Ovary (tissue), 9 donors: ENCODE measurements around the gene HOXA11. TPM values are rescaled to one million over a fixed set of nuclear protein-coding genes. Genes with fewer than 3 reads are reported as not detected.

Experiments
- DNase-seq, 5 donors: peaks; one replicate each; pipeline ENCODE4 v3.0.0-alpha.2; 2019 to 2020
- H3K27ac ChIP-seq, 2 donors: fragments of 200-600 bp; one replicate each; pipeline versions ENCODE4 v1.5.1 to v1.8.0; 2019 to 2022
- H3K27me3 ChIP-seq: fragments of 200-600 bp; one replicate; pipeline ENCODE4 v1.8.0; 2022
- H3K36me3 ChIP-seq: fragments of 200-600 bp; sonication (generic); one replicate; pipeline ENCODE4 v1.5.1; 2019
- H3K4me1 ChIP-seq: one replicate; pipeline ENCODE4 v1.8.1; 2013; ENCODE audit warnings: mild to moderate bottlenecking, moderate library complexity; ENCODE audit not compliant: insufficient read depth
- H3K4me3 ChIP-seq: fragments of 200-600 bp; sonication (generic); one replicate; pipeline ENCODE4 v1.5.1; 2017
- H3K9me3 ChIP-seq, 2 donors: fragments of 200-600 bp in 1 of 2; sonication (generic) in 1 of 2; one replicate each; pipeline versions ENCODE4 v1.5.1 to v1.8.1; 2013 to 2019; ENCODE audit warnings: mild to moderate bottlenecking in 1 of 2, moderate library complexity in 1 of 2
- CTCF ChIP-seq, 3 donors: fragments of 450-650 bp in 2 of 3; fragments of 200-600 bp in 1 of 3; IDR thresholded peaks; one replicate each; pipeline versions ENCODE4 v1.5.1 to v1.8.0; 2016 to 2022; ENCODE audit warnings: antibody characterized with exemption in 3 of 3, mild to moderate bottlenecking in 1 of 3
- EP300 ChIP-seq: sonication (generic); formaldehyde crosslinking; IDR thresholded peaks from one replicate; pipeline ENCODE4 v1.6.1; 2017; ENCODE audit warnings: antibody characterized with exemption
- POLR2A ChIP-seq: fragments of 450-650 bp; IDR thresholded peaks from one replicate; pipeline ENCODE4 v1.6.1; 2017; ENCODE audit warnings: antibody characterized with exemption, mild to moderate bottlenecking, moderate library complexity
- WGBS, 3 donors: extraction: QIAGEN DNeasy Blood & Tissue Kit in 1 of 3; methylation state at CpG; one replicate each; pipeline versions ENCODE4 v1.1.5 to v1.1.7; 2013 to 2017; 5-methylcytosine and 5-hydroxymethylcytosine counted together
- intact Hi-C, 4 donors: fragments of 100-400 bp; cut with DNase I; formaldehyde crosslinking; loops; one replicate each; pipeline versions ENCODE4 v1.11.0 to v1.15.1; 2022 to 2023
- polyA plus RNA-seq, 2 donors: library from polyadenylated mRNA; stranded (reverse); fragments of 200-250 nt in 1 of 2; fragments of 350-450 nt in 1 of 2; fragmentation: Illumina TruSeq in 1 of 2; extraction: RNeasy Lipid Tissue Mini Kit (QIAGEN cat#74804) in 1 of 2; gene quantifications; one replicate each; pipeline ENCODE4 v1.2.3, GENCODE V29; 2013 to 2014
- total RNA-seq, 7 donors: library from RNA; depleted of rRNA in 2 of 7; stranded (reverse); fragments of >200 nt in 2 of 7; fragmentation: NEBNext Ultra II Directional in 3 of 7; extraction: Animal tissue kit (Norgen Biotek cat#: 25700) in 3 of 7; gene quantifications; one replicate each; pipeline versions ENCODE4 v1.1.0 to v1.2.4, GENCODE V29; 2016 to 2023
- donor health status: DM: no; HTN: no; CAD: no; lungs with moderate emphysema.
- donor health status: DM: no; HTN: no; CAD: no.
- donor health status: Bipolar disorder and iron deficiency.
- donor health status: DM: yes; HTN: yes; CAD: no.
- donor health status: DM: no; HTN: no; CAD: no.
- donor health status: DM: yes; HTN: yes; CAD: no.

HOXA11 gene
- total and polyA plus RNA-seq, 9 donors: 0.11 to 2.0 (median 0.91) TPM; not detected in 3

- Histone ChIP-seq H3K27me3 (peaks cover 19% of the 10 kb centered on the region), H3K36me3 (no peaks in the 10 kb centered on the region), H3K9me3 (no peaks in the 10 kb centered on the region), H3K4me3 (peak overlapping the region; percentile 53), H3K4me1 (peaks cover 14% of the 10 kb centered on the region), H3K27ac (no peak overlapping the region)
- DNase-seq: peak in 3 of 5 donors; percentile 27 to 49 (median 30)
- TF ChIP-seq CTCF (IDR thresholded peaks at IDR 0.05): no peak
- no peak for TF ChIP-seq EP300
- TF ChIP-seq POLR2A: no peak
- intact Hi-C loops: no loop called here
- WGBS, 3 donors: 0 to 2% (median 1%) methylated on average over 39 to 59 of the region's 59 CpGs
Observed at GRCh38 chr7:27173511-27173955, 11.5 kb downstream of the HOXA11 start.

GRCh38 chr7:27172823-27173510, 12.1 kb downstream of the HOXA11 start:
- peak overlapping the region; percentile 53 for H3K4me3 ChIP-seq
- DNase-seq: peak; percentile 48 to 77 (median 67)
- H3K4me1 ChIP-seq: peaks cover 14% of the 10 kb centered on the region
- no peaks in the 10 kb centered on the region for H3K9me3 ChIP-seq
- no peak overlapping the region for H3K27ac ChIP-seq
- no peak for TF ChIP-seq POLR2A
- TF ChIP-seq EP300: no peak
- no peak for TF ChIP-seq CTCF (IDR thresholded peaks at IDR 0.05)
- intact Hi-C loops: no loop called here
- 1 to 2% (median 1%) methylated on average over 53 to 58 of the region's 58 CpGs for WGBS, 3 donors
- peaks cover 21% of the 10 kb centered on the region for H3K27me3 ChIP-seq
- H3K36me3 ChIP-seq: no peaks in the 10 kb centered on the region

GRCh38 chr7:27172315-27172774, 12.7 kb downstream of the HOXA11 start:
- Histone ChIP-seq H3K36me3 (no peaks in the 10 kb centered on the region), H3K27ac (no peak overlapping the region), H3K4me3 (peak overlapping the region; percentile 53), H3K9me3 (no peaks in the 10 kb centered on the region), H3K4me1 (peaks cover 14% of the 10 kb centered on the region), H3K27me3 (peaks cover 21% of the 10 kb centered on the region)
- intact Hi-C loops: no loop called here
- 19 to 26% (median 22%) methylated on average over 10 of the region's 10 CpGs for WGBS, 3 donors
- DNase-seq: peak in 3 of 5 donors; percentile 17 to 28 (median 17)
- TF ChIP-seq POLR2A (no peak), CTCF (IDR thresholded peaks at IDR 0.05) (no peak), EP300 (no peak)

- Histone ChIP-seq H3K4me1 (peaks cover 14% of the 10 kb centered on the region), H3K36me3 (no peaks in the 10 kb centered on the region), H3K4me3 (peak overlapping the region; percentile 53), H3K9me3 (no peaks in the 10 kb centered on the region), H3K27ac (no peak overlapping the region), H3K27me3 (peaks cover 21% of the 10 kb centered on the region)
- DNase-seq: peak in 1 of 5 donors; percentile 21
- TF ChIP-seq POLR2A: no peak
- TF ChIP-seq CTCF (IDR thresholded peaks at IDR 0.05): no peak
- no peak for TF ChIP-seq EP300
- 17 to 45% (median 17%) methylated on average over 30 of the region's 30 CpGs for WGBS, 3 donors
- intact Hi-C loops: no loop called here
Observed at GRCh38 chr7:27171637-27172314, 13.3 kb downstream of the HOXA11 start.
